Measurements from ENCODE around the gene EPHB1. TPM values are rescaled to one million over a fixed set of nuclear protein-coding genes. Genes with fewer than 3 reads are reported as not detected.
"Not testable (repeated sequence)": the region's sequence is repeated elsewhere in the genome, so short reads cannot be mapped to it uniquely, and the experiment has no call there.

Gene EPHB1
- total RNA-seq, 4 donors from 2014 or later, result 11.1 to 14.2 (median 13.0) TPM

DNA sequence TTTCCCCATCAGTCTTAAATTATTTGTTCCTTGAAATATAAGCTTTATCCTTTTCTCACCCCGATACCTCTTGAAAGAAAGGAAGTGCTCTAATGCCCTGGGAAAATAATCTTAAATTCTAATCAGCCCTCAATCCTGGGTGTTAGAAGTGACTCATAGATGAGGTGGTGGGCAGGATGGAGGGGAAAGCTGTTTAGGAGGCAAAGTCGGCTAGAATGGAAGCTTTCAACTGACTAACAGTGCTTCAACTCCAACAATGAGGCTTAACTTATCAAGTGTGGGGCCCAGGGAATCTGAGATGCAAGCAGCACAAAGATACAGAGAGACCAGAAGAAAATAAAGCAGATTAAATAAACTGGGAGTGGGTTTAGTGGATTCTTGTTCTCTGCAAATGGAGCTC is 175.8 kb downstream of the EPHB1 start:
- intact Hi-C loops (cut with DNase I; ENCODE audit: low total_unique reads), result no loop called here

DNA sequence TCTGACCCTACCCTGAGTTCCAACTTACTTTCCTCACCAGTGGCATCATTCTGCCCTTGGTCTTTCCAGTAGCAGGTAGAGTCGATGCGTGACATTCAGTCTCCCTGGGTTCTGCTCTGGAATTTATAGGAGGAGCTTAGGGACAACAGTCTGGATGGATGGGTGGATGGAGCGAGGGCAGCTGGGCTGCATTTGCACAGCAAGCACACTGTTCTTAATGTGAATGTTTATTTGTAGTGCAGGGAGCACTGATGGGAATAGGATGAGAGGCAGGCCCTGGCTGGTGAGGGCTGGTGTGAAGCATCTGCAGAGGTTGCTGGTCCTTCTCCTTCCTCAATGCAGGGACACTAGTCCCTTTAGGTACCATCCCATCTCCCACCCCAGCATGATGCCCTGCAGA is 176.2 kb downstream of the EPHB1 start:
- 84 to 94% methylated on average over 3 of the region's 3 CpGs for WGBS, 2 donors
- no peak for DNase-seq (ENCODE audit: low spot score in 2 of 2)
- H3K4me3 ChIP-seq (ENCODE audit: low read depth, poor library complexity, severe bottlenecking), result no peak overlapping the region
- intact Hi-C loops (cut with DNase I; ENCODE audit: low total_unique reads), result no loop called here
- TF ChIP-seq, protein P1, sequence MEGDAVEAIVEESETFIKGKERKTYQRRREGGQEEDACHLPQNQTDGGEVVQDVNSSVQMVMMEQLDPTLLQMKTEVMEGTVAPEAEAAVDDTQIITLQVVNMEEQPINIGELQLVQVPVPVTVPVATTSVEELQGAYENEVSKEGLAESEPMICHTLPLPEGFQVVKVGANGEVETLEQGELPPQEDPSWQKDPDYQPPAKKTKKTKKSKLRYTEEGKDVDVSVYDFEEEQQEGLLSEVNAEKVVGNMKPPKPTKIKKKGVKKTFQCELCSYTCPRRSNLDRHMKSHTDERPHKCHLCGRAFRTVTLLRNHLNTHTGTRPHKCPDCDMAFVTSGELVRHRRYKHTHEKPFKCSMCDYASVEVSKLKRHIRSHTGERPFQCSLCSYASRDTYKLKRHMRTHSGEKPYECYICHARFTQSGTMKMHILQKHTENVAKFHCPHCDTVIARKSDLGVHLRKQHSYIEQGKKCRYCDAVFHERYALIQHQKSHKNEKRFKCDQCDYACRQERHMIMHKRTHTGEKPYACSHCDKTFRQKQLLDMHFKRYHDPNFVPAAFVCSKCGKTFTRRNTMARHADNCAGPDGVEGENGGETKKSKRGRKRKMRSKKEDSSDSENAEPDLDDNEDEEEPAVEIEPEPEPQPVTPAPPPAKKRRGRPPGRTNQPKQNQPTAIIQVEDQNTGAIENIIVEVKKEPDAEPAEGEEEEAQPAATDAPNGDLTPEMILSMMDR (IDR thresholded peaks at IDR 0.05), result no peak
- TF ChIP-seq POLR2A (IDR thresholded peaks at IDR 0.05), result no peak

More for the DNA sequence above, 175.8 kb downstream of the EPHB1 start:
- no peak overlapping the region for H3K4me3 ChIP-seq (ENCODE audit: low read depth, poor library complexity, severe bottlenecking)
- DNase-seq (ENCODE audit: low spot score in 2 of 2), result no peak
- WGBS, 2 donors, result 74 to 90% methylated on average over 2 of the region's 2 CpGs
- no peak for TF ChIP-seq POLR2A (IDR thresholded peaks at IDR 0.05)
- TF ChIP-seq, protein P1 (IDR thresholded peaks at IDR 0.05), result no peak

DNA sequence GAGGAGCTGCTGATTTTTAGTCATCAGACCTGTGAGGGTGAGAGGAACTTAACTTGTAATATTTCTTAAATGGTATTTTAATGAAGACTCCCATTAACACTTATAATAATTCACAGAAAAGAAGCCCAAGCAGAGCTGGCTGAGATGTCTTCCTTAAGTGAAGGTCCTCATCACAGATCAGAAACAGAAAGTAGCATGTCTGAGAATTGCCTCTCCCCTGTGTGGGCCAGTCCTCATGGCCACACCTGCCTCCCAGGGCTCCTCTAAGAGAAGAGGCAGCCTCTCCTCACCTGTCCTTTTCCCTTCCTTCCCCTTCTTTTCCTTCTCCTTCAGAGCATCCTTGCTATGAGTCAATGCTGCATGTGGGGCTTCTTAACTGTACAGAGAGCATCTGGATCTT is 176.8 kb downstream of the EPHB1 start:
- DNase-seq (ENCODE audit: low spot score in 2 of 2); intact Hi-C loops (cut with DNase I; ENCODE audit: low total_unique reads); H3K4me3 ChIP-seq (ENCODE audit: low read depth, poor library complexity, severe bottlenecking): not testable (repeated sequence)

DNA sequence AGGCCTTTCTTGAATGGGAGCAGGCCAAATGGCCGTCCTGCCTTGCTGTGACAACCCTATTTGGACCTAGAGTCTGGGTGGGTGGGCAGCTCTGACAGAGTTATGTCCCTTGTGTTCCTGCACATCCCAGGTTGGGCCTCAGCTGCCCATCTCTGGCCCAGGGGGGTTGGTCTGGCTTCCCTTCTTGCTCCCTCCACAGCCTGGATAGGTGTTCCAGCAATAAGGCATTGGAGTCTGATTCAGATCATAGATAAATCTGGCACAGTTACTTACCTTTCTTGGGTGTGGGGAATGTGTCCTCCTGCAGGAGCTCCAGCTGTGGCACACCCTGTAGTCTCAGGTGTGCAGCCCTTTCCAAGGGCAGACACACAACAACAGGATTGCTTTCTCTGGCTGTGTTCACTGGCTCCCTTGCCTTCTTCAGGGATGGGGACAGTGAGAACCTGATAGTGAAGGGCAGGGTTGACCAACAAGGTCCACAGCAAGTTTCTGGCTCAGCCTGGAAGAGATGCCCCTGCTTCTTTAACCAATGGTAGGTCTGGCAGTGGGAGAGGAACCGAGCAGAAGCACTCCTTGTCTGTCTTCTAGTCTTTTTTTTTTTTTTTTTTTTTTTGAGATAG is 177.9 kb downstream of the EPHB1 start:
- peak in 1 of 2 donors; percentile 75 for DNase-seq (ENCODE audit: low spot score in 2 of 2)
- 72 to 77% methylated on average over 2 of the region's 2 CpGs for WGBS, 2 donors
- intact Hi-C loops (cut with DNase I; ENCODE audit: low total_unique reads), result no loop called here
- TF ChIP-seq, protein P1 (IDR thresholded peaks at IDR 0.05), result no peak
- TF ChIP-seq POLR2A (IDR thresholded peaks at IDR 0.05), result no peak
- no peak overlapping the region for H3K4me3 ChIP-seq (ENCODE audit: low read depth, poor library complexity, severe bottlenecking)

DNA sequence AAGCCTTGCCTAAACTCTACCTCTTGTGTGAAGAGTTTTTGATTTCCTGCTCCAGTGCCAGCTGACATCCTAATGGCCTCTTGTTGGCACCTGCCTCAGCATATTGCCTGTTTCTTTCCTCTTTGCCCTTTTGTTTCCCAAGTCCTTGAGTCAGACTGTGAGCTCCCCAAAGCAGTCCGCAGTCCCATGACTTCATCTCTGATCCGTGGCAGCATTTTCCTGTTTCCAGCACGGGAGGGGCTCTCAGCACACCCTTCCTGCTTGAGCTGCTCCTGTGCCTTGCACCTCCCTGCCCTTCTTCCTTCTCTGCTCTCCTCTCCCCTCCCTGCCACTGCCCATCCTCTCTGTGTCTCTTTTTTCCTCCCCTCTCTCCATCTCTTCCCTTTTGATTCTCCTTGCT is 179.6 kb downstream of the EPHB1 start:
- DNase-seq (ENCODE audit: low spot score in 2 of 2), result no peak
- 43 to 51% methylated on average over 3 of the region's 3 CpGs for WGBS, 2 donors
- TF ChIP-seq, protein P1 (IDR thresholded peaks at IDR 0.05), result no peak
- TF ChIP-seq POLR2A (IDR thresholded peaks at IDR 0.05), result no peak
- no peak overlapping the region for H3K4me3 ChIP-seq (ENCODE audit: low read depth, poor library complexity, severe bottlenecking)
- intact Hi-C loops (cut with DNase I; ENCODE audit: low total_unique reads), result no loop called here

DNA sequence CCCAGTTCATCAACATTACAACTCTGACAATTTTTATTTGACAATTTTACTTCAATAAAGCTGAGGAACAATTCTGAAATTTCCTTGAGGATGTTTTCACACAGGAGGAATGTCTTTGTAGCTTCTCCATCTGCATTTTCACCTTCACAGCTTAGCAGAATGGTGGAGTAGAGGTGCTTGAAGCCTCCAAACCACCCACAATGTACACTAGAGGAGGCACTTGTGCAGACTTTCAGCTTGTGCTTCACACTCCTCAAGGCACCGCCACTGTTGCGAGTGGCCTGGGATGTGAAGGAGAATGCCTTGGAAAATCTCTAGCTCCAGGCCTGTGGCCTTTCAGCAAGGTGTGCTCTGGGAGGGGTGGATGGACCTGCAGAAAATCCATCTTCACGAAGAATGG is 181.9 kb downstream of the EPHB1 start:
- intact Hi-C loops (cut with DNase I; ENCODE audit: low total_unique reads), result no loop called here
- TF ChIP-seq POLR2A (IDR thresholded peaks at IDR 0.05), result no peak
- TF ChIP-seq, protein P1 (IDR thresholded peaks at IDR 0.05), result no peak
- WGBS, 2 donors, result 90 to 95% methylated on average over 3 of the region's 3 CpGs

More for the DNA sequence above, 181.9 kb downstream of the EPHB1 start:
- H3K4me3 ChIP-seq (ENCODE audit: low read depth, poor library complexity, severe bottlenecking), result no peak overlapping the region
- no peak for DNase-seq (ENCODE audit: low spot score in 2 of 2)
